ENCODE results near the gene SCG5. TPM values are rescaled to one million over a fixed set of nuclear protein-coding genes. Genes with fewer than 3 reads are reported as not detected.

The SCG5 gene
- total and polyA plus RNA-seq, 2 donors (not counting 1 experiment from before 2014, with no cell fraction given) = 0.18 TPM; not detected in 1

DNA sequence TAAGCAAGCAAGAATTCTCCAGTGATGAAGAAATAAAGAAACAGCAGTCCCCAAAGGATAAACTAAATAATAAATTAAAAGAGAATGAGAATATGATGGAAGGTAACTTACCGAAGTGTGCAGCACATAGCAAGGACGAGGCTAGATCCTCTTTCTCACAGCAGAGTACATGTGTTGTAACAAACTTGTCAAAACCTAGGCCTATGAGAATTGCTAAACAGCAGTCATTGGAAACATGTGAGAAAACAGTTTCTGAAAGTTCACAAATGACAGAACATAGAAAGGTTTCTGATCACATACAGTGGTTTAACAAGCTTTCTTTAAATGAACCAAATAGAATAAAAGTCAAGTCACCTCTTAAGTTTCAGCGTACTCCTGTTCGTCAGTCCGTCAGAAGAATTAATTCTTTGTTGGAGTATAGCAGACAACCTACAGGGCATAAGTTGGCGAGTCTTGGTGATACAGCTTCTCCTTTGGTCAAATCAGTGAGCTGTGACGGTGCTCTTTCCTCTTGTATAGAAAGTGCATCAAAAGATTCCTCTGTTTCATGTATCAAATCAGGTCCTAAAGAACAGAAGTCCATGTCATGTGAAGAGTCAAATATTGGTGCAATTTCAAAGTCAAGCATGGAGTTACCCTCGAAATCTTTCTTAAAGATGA is 4.5 kb upstream of the SCG5 start:
- Mint-ChIP-seq H3K4me3 (peak overlapping the region; percentile 34), H3K9me3 (ENCODE audit: insufficient read depth) (no peaks in the 10 kb centered on the region), H3K4me1 (peaks cover 17% of the 10 kb centered on the region), H3K27ac (no peak overlapping the region), H3K27me3 (peaks cover 7% of the 10 kb centered on the region)
- Histone ChIP-seq H3K27me3 (replicated peaks in 1 of 4; ENCODE audit: control extremely low read depth in 1 of 4, control insufficient read depth in 3 of 4, insufficient read depth in 4 of 4, low read length in 3 of 4) (no peaks in the 10 kb centered on the region), H3K79me2 (ENCODE audit: control insufficient read depth, insufficient read depth, low read length) (no peaks in the 10 kb centered on the region), H2AFZ (ENCODE audit: insufficient read depth, low read depth, low read length, poor library complexity, severe bottlenecking) (no peak overlapping the region), H3K27ac (ENCODE audit: low read length in 2 of 2) (no peak overlapping the region), H3K4me1 (ENCODE audit: control insufficient read depth in 2 of 2, insufficient read depth in 2 of 2, low read length in 2 of 2) (peaks cover 14 to 16% of the 10 kb centered on the region in 2 donors), H3K4me3 (ENCODE audit: control extremely low read depth in 1 of 5, extremely low read depth in 1 of 5, insufficient read depth in 1 of 5, low read depth in 2 of 5, low read length in 4 of 5) (no peak overlapping the region), H3K9me3 (ENCODE audit: control extremely low read depth in 1 of 3, control insufficient read depth in 2 of 3, insufficient read depth in 1 of 3, low read length in 2 of 3) (no peaks in the 10 kb centered on the region), H4K20me1 (ENCODE audit: control insufficient read depth, insufficient read depth, low read length, poor library complexity, severe bottlenecking) (no peaks in the 10 kb centered on the region), H3K36me3 (replicated peaks in 1 of 2; ENCODE audit: control extremely low read depth in 1 of 2, control insufficient read depth in 1 of 2, extremely low read depth in 1 of 2, insufficient read depth in 2 of 2, low read length in 1 of 2) (peaks cover 0 to 3% of the 10 kb centered on the region in 2 experiments), H3K4me2 (replicated peaks; ENCODE audit: low read depth, low read length, poor library complexity, severe bottlenecking) (peak overlapping the region; percentile 11), H3K9ac (ENCODE audit: low read length) (no peak overlapping the region)
- ChIA-PET CTCF (interaction anchor here (0.7 kb wide), 1 partner anchor 28 kb away, joined by 3 read pairs; no protein-coding TSS in a partner anchor), POLR2A (no interaction called here)
- DNase-seq (peak; percentile 30), ATAC-seq (ENCODE audit: low read depth) (peak; percentile 62)
- intact Hi-C loops (cut with micrococcal nuclease) = no loop called here
- whole genome bisulfite sequencing (ENCODE audit: insufficient coverage) = 40% methylated on average over 1 of the region's 8 CpGs
- no peak for TF ChIP-seq EZH2 (IDR thresholded peaks at IDR 0.05; ENCODE audit: borderline replicate concordance, insufficient read depth, low read depth, low read length, poor library complexity, severe bottlenecking)
- TF ChIP-seq, protein P1, sequence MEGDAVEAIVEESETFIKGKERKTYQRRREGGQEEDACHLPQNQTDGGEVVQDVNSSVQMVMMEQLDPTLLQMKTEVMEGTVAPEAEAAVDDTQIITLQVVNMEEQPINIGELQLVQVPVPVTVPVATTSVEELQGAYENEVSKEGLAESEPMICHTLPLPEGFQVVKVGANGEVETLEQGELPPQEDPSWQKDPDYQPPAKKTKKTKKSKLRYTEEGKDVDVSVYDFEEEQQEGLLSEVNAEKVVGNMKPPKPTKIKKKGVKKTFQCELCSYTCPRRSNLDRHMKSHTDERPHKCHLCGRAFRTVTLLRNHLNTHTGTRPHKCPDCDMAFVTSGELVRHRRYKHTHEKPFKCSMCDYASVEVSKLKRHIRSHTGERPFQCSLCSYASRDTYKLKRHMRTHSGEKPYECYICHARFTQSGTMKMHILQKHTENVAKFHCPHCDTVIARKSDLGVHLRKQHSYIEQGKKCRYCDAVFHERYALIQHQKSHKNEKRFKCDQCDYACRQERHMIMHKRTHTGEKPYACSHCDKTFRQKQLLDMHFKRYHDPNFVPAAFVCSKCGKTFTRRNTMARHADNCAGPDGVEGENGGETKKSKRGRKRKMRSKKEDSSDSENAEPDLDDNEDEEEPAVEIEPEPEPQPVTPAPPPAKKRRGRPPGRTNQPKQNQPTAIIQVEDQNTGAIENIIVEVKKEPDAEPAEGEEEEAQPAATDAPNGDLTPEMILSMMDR (IDR thresholded peaks at IDR 0.05) = no peak

- ChIA-PET CTCF (interaction anchor here (0.7 kb wide), 1 partner anchor 27 kb away, joined by 3 read pairs; no protein-coding TSS in a partner anchor), POLR2A (no interaction called here)
- no peak for TF ChIP-seq EZH2 (IDR thresholded peaks at IDR 0.05; ENCODE audit: borderline replicate concordance, insufficient read depth, low read depth, low read length, poor library complexity, severe bottlenecking)
- TF ChIP-seq, protein P1 (IDR thresholded peaks at IDR 0.05) = no peak
- intact Hi-C loops (cut with micrococcal nuclease) = no loop called here
- no peak for DNase-seq
- no peak overlapping the region for H3K4me3 ChIP-seq (ENCODE audit: control extremely low read depth in 1 of 5, extremely low read depth in 1 of 5, insufficient read depth in 1 of 5, low read depth in 2 of 5, low read length in 4 of 5)
- H3K27me3 ChIP-seq (replicated peaks in 1 of 4; ENCODE audit: control extremely low read depth in 1 of 4, control insufficient read depth in 3 of 4, insufficient read depth in 4 of 4, low read length in 3 of 4) = no peaks in the 10 kb centered on the region
- Mint-ChIP-seq H3K27ac (no peak overlapping the region), H3K4me1 (peaks cover 17% of the 10 kb centered on the region), H3K9me3 (ENCODE audit: insufficient read depth) (no peaks in the 10 kb centered on the region), H3K4me3 (no peak overlapping the region), H3K27me3 (peaks cover 10% of the 10 kb centered on the region)
- H2AFZ ChIP-seq (ENCODE audit: insufficient read depth, low read depth, low read length, poor library complexity, severe bottlenecking) = no peak overlapping the region
- no peak overlapping the region for H3K9ac ChIP-seq (ENCODE audit: low read length)
- WGBS (ENCODE audit: insufficient coverage) = no CpG with 5 or more reads among the region's 1 CpG
- no peaks in the 10 kb centered on the region for H4K20me1 ChIP-seq (ENCODE audit: control insufficient read depth, insufficient read depth, low read length, poor library complexity, severe bottlenecking)
- peaks cover 0 to 3% of the 10 kb centered on the region in 2 experiments for H3K36me3 ChIP-seq (replicated peaks in 1 of 2; ENCODE audit: control extremely low read depth in 1 of 2, control insufficient read depth in 1 of 2, extremely low read depth in 1 of 2, insufficient read depth in 2 of 2, low read length in 1 of 2)
- no peaks in the 10 kb centered on the region for H3K79me2 ChIP-seq (ENCODE audit: control insufficient read depth, insufficient read depth, low read length)
- H3K27ac ChIP-seq (ENCODE audit: low read length in 2 of 2) = no peak overlapping the region
- H3K4me1 ChIP-seq (ENCODE audit: control insufficient read depth in 2 of 2, insufficient read depth in 2 of 2, low read length in 2 of 2) = peaks cover 14 to 16% of the 10 kb centered on the region in 2 donors
- ATAC-seq (ENCODE audit: low read depth) = no peak
- no peak overlapping the region for H3K4me2 ChIP-seq (replicated peaks; ENCODE audit: low read depth, low read length, poor library complexity, severe bottlenecking)
- H3K9me3 ChIP-seq (ENCODE audit: control extremely low read depth in 1 of 3, control insufficient read depth in 2 of 3, insufficient read depth in 1 of 3, low read length in 2 of 3) = no peaks in the 10 kb centered on the region
Observed at GRCh38 chr15:32637704-32638103, 3.8 kb upstream of the SCG5 start.
